CD4-positive, alpha-beta T cell treated with Interferon alpha-2 for 1 hour (primary cell): ENCODE results near the gene AFF3.

Experiments
- DNase-seq, 2 donors: peaks; one replicate each; pipeline ENCODE4 v3.0.0-alpha.2; 2020 to 2022

The AFF3 gene

DNA sequence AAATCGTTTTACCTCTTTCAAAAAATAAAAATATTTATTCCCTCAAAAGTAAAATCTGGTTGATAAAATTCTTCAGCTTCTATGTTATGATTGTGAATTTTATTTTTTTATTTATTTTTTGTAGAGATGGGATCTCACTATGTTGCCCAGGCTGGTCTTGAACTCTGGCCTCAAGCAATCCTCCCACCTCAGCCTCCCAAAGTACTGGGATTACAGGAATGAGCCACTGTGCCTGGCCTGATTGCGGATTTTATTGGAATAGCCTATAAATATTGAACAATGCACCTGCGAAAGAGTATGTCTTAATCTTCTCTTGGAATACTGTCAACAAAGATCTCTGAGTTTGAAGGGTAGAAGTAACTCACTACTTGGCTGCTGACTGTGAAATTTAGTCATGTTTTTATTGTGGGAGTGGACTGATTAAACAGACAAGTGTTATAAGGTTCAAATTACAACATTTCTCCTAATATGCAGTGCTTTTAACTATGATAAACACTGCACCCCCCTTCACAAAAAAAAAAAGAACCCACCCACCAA, 138.0 kb downstream of the AFF3 start:
- no peak for DNase-seq

DNA sequence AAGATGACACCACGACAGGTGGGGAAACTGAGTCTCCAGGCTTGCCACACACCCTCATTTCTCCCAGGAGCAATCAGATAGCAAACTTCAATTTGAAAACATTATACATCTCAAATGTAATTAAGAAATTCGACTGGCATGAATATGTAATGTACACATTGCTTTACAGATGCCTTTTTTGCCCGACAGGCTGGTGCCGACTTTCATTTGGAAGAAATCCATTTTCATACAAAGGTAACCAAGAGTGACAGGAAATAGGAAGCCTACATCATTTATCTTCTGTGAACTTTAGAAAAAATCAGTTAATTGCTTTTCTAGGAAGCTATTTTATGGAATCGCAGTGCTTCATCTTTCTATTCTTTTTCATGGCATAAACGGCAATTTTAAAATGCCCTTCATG, 140.3 kb downstream of the AFF3 start:
- DNase-seq = no peak

DNA sequence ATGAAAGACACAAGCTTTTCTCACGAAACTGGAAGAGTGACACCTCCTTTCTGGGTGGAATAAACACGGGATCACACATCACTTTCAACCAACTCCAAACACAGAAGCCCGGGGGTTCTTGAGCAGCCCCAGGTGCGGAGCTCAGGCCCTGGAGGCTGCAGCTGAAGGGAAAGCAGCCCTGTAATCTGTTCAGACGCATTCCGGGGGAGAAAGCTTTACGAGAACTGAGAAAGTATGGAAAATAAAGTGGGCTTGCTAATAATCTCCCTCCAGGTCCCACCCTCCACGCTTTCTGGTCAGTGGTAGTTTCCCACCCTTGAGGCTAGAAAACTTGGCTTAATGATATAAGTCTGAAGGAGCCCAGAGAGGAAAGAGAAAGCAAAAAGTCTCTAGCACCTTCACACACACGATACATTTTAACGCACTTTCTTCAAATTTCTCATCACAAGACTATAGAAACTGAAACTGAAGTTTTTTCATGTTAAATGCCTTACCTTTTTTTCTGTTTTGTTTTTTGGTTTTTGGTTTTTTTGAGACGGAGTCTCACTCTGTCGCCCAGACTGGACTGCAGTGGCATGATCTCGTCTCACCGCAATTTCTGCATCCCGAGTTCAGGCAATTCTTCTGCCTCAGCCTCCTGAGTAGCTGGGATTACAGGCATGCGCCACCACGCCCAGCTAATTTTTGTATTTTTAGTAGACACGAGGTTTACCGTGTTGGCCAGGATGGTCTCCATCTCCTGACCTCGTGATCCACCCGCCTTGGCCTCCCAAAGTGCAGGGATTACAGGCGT, 141.3 kb downstream of the AFF3 start:
- DNase-seq = peak in 1 of 2 donors; percentile 6

DNA sequence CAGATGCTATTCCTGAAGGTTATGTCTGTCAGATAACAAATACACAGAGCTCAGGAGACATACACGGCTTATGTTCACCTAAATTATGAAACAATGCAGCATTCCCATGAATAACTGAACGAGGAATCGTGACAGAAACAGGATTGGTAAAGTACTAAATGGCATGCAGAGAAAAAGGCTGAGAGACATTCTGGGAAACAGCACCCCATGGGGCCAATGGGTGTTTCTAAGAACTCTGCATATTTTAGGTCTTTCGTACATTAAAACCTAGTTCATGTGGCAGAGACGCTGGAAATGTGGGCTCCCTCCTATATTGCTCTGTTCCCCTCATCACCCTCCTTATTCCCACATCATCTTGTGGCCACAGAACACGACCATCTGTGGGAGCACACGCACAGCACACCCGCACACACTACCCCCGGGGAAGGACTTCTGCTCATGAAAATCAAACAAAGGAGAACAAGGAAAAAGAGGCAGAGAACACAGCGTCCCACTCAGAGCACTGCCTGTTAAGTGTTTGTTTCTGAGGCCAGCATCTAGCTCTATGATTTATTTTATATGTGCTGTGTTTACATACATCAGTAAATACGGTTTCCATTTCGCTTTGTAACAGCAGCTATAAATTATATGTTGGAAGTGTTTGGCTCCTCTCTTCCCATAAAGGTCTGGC, 143.6 kb downstream of the AFF3 start:
- DNase-seq = no peak

DNA sequence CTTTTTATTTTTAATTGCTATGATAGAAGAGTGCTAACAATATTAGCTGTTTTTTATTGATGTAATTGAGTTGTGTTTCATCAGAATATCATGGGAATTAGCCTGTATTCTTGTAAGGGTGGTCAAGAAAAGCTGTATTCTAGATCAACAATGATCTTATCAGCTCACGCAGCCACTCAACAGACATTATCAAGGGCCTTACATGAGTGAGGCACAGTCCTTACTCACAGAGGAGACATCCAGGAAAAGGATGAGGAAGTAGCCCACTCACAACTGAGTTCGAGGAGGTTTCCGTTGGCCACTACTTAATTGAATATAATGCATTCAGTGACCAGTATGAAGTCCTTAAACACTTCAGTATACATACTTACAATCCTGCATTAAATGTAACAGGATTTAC, 152.5 kb downstream of the AFF3 start:
- DNase-seq = no peak

DNA sequence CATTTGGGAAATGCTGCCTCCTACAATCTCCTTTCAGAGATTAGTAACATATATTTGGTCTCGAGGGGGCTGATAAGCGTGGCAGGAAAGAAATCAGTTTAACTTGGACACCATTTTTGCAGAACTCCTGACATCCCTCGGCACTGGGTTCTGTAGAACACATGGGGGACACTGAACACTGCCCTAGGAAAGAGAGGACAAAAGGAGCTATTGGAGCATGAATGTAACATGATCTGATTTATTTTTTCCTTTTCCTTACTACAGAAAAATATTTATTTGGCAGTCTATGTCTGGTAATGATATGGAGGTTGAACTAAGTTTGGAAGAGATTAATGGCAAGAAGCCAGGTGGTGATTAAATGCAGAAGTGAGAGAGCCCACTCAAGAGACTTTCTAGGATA, 153.8 kb downstream of the AFF3 start:
- DNase-seq = no peak

DNA sequence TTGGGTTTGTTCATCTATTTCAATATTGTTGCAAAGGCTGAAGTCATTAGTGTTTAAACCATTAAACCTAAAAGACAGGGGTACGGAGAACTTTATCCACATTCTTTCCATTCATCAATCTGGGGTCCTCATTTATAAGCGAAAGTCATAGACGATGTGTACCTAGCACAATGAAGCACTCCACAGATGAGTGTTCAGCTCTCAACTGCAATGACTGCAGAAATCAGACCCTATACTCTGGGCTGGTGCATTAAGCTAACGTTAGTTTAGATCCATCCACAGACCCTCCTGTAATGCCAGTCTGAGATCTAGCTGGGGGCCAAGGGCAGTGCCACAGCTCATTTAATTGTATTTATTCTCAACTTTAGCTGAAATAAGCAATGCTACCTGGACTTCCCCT, 155.2 kb downstream of the AFF3 start:
- DNase-seq = no peak

DNA sequence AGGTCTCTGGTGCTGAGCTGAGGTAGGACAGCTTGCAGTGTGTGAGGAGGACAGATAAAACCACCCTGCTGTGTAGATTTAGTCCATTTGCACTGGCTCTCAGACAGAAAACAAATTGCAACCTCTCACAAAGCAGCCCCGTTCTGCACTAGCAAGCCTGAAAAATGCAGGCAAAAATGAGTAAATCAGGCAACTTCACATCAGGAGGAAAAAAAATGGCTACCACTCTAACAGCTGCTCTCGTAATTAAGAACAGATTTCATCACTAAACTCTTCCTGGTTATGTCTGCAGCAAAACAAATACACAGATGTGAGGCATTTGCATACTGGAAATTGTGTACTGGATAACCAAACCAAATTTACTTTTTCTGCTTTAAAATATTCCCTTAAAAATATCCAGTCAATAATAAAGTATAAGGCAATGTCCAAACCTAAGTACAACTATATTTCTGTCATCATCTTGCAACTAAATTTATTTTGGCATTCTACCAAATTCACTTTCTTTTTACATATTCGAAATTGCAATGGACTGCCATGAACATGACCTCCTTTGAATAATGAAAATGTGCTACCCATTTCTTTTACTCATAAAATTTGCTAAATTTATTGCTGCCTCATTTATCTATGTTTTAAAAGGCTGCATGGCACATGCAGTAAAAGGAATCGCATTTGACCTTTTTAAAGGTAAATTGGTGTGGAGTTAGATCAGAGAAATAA, 157.4 kb downstream of the AFF3 start:
- no peak for DNase-seq

DNA sequence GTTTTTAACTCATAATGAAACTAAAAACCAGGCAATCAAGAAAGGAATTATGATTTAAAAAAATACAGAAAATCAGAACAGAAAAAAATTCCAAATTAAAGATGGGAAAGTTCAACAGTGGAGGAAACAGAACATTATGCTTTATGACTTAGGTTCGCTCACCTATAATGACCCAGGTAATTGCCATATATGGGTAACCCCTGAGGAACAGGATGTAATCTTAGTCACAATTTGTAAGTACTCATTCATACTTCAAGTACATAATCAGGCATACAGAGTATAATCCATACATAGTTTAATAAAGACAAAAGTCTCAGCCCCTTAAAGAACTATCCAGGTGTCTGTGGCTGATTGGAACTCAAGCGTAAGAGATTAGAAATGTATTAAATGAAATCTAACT, 159.6 kb downstream of the AFF3 start:
- DNase-seq = no peak

DNA sequence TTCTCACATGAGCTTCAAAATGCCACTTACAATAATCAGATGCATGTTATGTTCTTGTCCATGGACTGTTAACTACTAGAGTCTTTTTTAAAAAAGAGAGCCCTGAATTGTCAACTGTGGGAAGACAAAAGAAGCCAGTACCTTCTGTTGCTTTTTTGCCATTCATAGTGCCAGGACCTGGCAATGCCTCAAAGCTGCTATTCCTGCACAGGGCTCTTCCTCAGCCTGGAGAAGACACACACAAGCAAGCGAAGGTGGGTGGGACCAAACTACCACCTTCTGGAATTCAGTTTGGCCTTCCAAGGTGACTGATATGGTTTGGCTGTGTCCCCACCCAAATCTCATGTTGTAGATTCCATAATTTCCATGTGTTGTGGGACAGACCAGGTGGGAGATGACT, 160.6 kb downstream of the AFF3 start:
- DNase-seq = no peak

DNA sequence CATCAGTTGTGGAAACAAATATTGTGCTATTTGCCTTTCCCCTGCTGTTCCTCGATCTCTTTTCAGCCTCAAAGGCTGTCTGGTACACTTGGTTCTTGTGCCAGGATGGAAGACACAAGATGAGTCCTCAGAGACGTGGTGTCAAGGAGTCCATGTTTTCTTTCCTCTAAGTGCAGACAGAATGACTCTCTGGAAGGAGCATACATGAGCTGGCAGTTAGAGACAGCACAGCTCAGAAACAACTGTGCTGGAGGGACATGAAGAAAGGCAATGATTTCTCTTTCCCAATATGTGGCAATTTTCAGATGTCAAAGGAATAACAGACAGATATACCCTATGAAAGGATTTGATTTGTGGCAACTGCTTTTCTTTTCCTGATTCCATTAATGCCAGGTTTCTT, 162.2 kb downstream of the AFF3 start:
- DNase-seq = no peak

DNA sequence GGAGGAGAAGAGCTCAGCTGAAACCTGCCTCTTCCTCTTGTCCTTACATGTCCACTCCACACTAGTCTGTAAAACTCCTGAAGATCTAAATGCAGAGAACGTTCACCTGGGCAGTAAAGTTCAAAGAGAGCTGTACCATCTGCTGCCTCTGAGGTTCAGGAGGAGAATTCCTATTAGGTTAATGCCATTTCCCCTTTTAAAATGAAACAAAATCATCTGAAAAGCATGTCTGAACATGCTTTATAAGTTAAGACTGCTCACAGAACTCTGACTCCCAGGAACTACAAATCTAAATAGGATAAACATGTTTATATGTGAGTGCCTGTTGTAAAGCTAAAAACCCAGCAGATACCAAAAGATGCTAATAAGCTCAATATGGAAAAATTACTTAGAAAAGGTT, 164.4 kb downstream of the AFF3 start:
- DNase-seq = no peak

DNA sequence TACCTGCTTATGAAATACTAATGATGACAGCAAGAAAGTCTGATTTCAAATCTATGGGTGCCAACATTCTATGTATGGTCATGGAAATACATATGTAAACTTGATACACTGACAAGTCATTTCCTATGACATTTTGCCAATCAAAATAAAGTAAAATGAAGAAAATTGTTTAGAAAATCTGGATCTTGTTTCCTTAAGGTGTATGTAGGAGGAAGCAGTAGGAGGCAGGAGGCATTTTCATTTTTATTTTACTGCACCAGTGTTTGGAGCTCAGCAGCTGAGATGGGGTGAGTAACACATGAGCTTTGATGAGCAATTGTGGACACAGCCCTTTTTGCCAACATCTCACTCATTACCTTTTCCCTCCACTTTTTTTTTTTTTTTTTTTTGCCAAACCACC, 167.0 kb downstream of the AFF3 start:
- DNase-seq = no peak

DNA sequence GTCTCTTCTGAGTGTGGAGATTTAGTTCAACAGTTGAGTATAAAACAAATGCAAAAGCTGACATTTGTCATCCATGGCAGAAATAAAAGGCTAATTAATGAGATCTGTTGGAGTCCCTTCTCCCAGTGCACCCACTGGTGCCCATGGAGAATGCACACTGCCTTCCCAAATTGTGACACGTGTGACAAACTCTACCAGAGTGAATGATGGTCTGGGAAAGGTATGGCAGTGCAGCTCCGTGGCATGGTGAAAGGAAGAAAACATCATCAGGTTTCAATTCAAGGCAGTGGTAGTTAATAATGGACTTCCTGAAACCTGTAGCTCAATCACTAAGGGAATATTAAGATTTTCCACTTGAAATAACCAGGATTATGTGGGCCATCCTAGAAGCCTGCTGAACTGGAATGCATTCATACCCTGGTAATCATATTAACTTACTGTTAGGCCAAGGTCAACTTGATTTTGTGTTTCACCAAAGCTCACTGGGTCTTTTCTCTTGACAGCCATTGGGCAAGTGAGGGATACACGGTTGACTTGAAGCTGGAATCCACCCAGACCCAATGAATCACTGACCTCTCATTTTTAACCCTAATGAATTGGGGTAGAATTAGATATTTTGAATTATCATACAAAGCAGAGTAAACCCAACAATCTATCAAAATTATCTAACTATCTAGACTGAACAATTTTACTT, 167.6 kb downstream of the AFF3 start:
- no peak for DNase-seq

DNA sequence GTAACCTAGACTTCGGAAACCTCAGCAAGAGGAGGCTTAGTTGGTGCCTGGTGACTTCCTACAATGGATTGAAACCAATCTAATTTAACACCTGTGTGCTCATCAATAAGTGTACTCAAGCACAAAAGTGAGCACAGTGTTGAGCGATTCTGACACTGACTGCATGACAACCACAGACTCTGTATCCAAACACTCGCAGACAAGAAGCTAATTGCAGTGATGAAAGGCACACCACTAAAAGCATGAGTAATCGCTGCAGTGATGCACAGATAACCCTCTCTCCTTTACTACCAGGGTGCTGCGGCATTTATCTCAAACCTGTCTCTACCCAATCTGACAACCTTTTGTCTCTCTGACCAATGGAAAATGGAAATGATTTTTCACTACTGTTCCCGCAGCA, 168.1 kb downstream of the AFF3 start:
- DNase-seq = no peak

DNA sequence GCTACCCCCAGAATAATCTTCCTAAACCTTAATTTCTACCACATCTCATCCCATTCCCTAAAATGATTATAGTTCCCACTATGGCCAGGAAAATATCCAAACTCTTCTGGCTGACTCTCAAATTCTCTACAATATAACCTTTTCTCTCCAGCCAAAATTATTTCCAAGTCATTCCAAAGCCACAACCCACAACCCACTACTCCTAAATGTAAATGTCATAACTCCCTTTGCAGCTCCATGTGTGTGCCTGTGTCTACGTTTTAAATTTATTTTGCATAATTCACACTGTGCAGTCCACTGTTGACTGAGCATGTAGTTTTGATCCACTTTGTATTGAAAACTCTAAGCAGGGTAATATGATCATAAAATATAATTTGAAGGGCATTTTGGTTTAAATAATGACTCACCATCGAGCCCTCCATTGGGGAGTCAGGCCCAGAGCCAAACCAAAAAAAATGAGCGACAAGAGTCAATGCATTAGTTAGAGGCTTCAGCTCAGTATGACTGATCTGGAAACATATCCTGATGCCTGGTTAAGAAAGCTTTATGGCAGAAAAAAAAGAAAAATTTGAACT, 171.0 kb downstream of the AFF3 start:
- no peak for DNase-seq

DNA sequence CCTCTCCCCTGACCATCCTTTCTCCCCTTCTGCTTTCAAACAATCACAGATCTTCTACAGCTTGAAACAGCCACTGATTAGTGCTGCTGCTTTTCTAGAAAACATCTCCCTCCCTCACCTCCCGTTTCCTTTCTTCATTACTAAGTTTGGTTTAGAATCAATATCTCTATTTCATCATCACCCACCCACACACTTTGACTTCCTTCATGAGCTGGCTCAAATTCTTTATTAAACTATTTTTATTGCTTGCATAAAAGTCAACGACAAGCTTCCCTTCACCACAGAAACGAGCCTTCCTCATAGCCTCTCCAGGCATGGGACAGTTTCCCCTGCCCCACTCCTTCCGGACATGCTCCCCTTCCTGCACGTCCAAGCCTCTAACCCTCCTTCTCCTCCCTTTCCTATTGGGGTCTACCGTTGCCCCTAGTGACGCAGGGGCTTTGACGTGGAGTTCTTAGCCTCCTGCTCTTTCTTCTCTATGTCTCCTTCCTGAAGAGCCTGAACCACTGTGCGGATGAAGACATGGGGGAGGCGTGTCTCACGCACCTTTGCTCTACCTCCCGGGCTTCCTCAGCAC, 172.0 kb downstream of the AFF3 start:
- DNase-seq = no peak

DNA sequence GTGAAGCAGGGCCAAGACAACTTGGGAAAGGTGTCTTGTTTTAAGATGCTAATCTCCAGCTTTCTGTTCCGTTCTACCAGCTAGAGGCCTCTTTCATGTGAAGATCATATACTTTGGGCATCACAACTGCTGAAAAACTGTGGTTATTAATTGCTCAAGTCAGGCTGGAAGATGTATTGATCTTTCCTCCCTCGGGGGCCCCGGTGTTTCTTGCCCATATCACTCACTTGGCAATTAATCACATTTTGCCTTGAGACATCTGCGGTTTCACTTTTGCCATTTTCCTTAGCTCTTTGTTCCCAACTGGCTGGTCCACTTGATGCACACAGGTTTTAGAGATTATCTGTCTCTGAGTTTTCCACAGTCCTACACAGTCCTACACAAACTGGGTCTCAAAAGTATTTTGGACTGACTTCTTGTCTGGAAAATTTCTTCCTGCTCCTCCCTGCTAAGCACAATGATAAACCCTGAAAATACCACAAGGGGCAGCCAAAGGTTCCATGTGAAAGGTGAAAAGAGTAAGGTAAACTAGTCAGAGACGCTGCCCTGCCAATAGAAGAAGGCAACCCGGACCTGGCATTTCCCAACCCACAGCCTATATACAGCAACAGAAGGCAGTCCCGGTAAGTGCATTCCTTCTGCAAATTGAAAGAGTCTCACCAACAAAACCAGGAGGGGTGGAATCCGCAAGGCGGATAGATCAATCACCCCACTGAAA, 181.0 kb downstream of the AFF3 start:
- DNase-seq = no peak

DNA sequence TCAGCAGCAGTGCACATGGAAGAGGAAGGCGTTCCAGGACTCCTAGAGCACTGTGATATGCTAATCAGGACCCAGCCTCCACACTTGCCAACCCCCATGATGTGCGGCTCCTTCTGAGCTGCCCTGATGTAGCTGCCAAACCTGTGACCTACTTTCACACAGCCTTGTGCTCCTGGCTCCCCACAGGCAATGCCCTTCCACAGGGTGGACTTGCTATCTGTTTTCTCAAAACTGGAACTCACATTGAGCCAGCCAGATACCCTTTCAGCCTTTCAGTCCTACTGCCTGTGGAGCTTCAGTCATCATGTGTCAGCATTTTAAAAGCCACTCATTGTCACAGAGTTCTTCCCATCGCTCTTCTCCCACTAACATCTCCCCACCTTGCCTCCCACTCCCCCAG, 181.6 kb downstream of the AFF3 start:
- no peak for DNase-seq

DNA sequence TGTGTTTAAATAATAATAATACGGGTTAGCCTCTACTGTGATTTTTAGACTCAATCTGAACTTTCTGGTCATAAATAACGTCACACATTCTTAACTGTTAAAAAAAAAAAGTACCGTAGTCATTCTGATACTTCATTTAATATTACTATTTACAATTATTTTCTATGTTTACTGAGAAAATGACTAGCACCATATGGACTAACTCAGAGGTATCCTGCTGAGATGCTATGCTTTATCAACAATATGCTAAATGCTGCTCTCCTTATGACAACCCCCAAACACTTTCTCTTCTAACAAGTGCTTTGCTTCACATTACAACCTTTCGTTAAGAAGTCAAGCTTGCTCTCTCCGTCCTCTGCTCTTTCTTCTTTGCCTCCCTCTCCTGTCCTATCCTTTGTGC, 182.1 kb downstream of the AFF3 start:
- DNase-seq = no peak

DNA sequence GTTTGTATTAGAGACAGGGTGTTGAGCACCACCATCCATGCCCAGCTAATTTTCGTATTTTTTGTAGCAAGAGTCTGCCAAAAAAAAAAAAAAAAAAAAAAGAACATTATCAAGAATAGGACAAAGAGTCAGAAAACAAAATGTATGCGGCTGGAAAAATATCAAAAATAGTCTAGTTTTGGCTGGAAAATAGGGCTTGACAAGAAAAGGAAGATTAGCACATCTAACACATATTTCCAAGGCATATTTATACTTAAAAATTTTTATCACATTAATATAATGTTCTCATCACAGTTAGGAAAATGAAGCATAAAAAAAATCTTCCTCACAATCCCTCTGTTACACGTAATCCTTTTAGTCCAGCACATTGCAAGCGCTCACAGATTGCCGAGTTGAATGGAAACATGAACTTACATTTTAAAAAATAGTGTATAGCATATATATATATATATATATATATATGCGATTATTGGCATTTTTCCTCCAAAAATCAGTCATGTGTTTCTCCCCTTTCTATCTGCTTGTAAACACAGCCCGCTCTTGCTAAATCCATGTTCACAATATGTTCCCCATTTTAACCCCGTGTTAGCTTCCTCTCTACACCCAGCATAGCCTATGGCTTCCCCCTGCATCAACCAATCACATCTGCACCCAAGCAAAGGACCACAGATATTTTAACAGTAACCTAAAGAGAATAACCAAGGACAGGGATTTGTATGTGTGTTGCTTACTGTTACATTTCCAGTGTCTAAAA, 183.0 kb downstream of the AFF3 start:
- DNase-seq = no peak
